CD4-positive, alpha-beta T cell treated with Interleukin-4 for 1 hour (primary cell): ENCODE measurements around the gene C7orf25.
"Not testable (repeated sequence)": the region's sequence is repeated elsewhere in the genome, so short reads cannot be mapped to it uniquely, and the experiment has no call there.

Experiments used
- DNase-seq, 2 donors: peaks; one replicate each; pipeline ENCODE4 v3.0.0-alpha.2; 2020 to 2022

C7orf25 gene

GRCh38 chr7:42928754-42929153, 16.9 kb upstream of the C7orf25 start:
- no peak for DNase-seq

- DNase-seq: no peak
Measured at GRCh38 chr7:42926204-42926603, 14.3 kb upstream of the C7orf25 start.

GRCh38 chr7:42925630-42926029, 13.8 kb upstream of the C7orf25 start:
- DNase-seq: no peak

- no peak for DNase-seq
Measured at GRCh38 chr7:42924223-42924838, 12.5 kb upstream of the C7orf25 start.

GRCh38 chr7:42922017-42922753, 10.3 kb upstream of the C7orf25 start:
- no peak for DNase-seq

- DNase-seq: no peak
Measured at GRCh38 chr7:42915356-42915755, 3.5 kb upstream of the C7orf25 start.

- DNase-seq: no peak
Measured at GRCh38 chr7:42914421-42915045, 2.7 kb upstream of the C7orf25 start.

- no peak for DNase-seq
Measured at GRCh38 chr7:42914009-42914408, 2.1 kb upstream of the C7orf25 start.

- DNase-seq: no peak
Measured at GRCh38 chr7:42913591-42913990, 1.7 kb upstream of the C7orf25 start.

GRCh38 chr7:42910306-42910705, 1.6 kb downstream of the C7orf25 start:
- DNase-seq: no peak

GRCh38 chr7:42907316-42907715, 4.6 kb downstream of the C7orf25 start:
- DNase-seq: no peak

- DNase-seq: no peak
Measured at GRCh38 chr7:42906181-42906580, 5.7 kb downstream of the C7orf25 start.

GRCh38 chr7:42902331-42902730, 9.5 kb downstream of the C7orf25 start:
- no peak for DNase-seq

GRCh38 chr7:42900842-42901241, 11.0 kb downstream of the C7orf25 start:
- no peak for DNase-seq

GRCh38 chr7:42893346-42894240, 18.3 kb downstream of the C7orf25 start:
- no peak for DNase-seq

- DNase-seq: no peak
Measured at GRCh38 chr7:42886893-42887505, 24.9 kb downstream of the C7orf25 start.

GRCh38 chr7:42886129-42886528, 25.7 kb downstream of the C7orf25 start:
- no peak for DNase-seq

GRCh38 chr7:42885183-42885582, 26.7 kb downstream of the C7orf25 start:
- not testable (repeated sequence) for DNase-seq

- no peak for DNase-seq
Measured at GRCh38 chr7:42883950-42884349, 27.9 kb downstream of the C7orf25 start.

GRCh38 chr7:42880392-42880791, 31.5 kb downstream of the C7orf25 start:
- no peak for DNase-seq

GRCh38 chr7:42878303-42878702, 33.6 kb downstream of the C7orf25 start:
- no peak for DNase-seq

GRCh38 chr7:42877862-42878261, 34.0 kb downstream of the C7orf25 start:
- no peak for DNase-seq
